ENCODE measurements around the gene GUCA2B. TPM values are rescaled to one million over a fixed set of nuclear protein-coding genes. Genes with fewer than 3 reads are reported as not detected.

GUCA2B gene
- total RNA-seq, 1 experiment from 2014 or later, result 0.75 TPM

GRCh38 chr1:42118125-42118524 is 35.1 kb upstream of the GUCA2B start:
- H3K27me3 ChIP-seq (replicated peaks; ENCODE audit: control insufficient read depth, insufficient read depth, low read length), result no peaks in the 10 kb centered on the region
- ChIA-PET CTCF (no interaction called here), POLR2A (no interaction called here)
- Mint-ChIP-seq H3K36me3 (ENCODE audit: insufficient read depth, unreplicated experiment) (no peaks in the 10 kb centered on the region), H3K4me1 (ENCODE audit: low read depth, unreplicated experiment) (no peaks in the 10 kb centered on the region), H3K4me3 (ENCODE audit: unreplicated experiment) (no peak overlapping the region), H3K27me3 (ENCODE audit: insufficient read depth, unreplicated experiment) (peaks cover 10% of the 10 kb centered on the region), H3K27ac (ENCODE audit: unreplicated experiment) (no peak overlapping the region), H3K9me3 (ENCODE audit: unreplicated experiment) (peaks cover 10% of the 10 kb centered on the region)
- TF ChIP-seq CTCF (IDR thresholded peaks at IDR 0.05; ENCODE audit: insufficient read depth in 1 of 2, low read depth in 1 of 2, low read length in 1 of 2, severe bottlenecking in 1 of 2, unreplicated experiment in 1 of 2), result no peak
- no peaks in the 10 kb centered on the region for H3K36me3 ChIP-seq (ENCODE audit: control insufficient read depth, insufficient read depth, low read length)
- no peaks in the 10 kb centered on the region for H3K4me1 ChIP-seq
- no peak overlapping the region for H3K4me3 ChIP-seq (ENCODE audit: low read depth, low read length)
- no TSS peak for BruUV-seq (replicated peaks)
- intact Hi-C loops (cut with micrococcal nuclease; ENCODE audit: unreplicated experiment), result no loop called here
- H3K9me3 ChIP-seq, result no peaks in the 10 kb centered on the region
- DNase-seq, result no peak

- no peaks in the 10 kb centered on the region for H3K4me1 Mint-ChIP-seq (ENCODE audit: low read depth, unreplicated experiment)
- no peaks in the 10 kb centered on the region for H3K36me3 Mint-ChIP-seq (ENCODE audit: insufficient read depth, unreplicated experiment)
- H3K27me3 ChIP-seq (replicated peaks; ENCODE audit: control insufficient read depth, insufficient read depth, low read length), result no peaks in the 10 kb centered on the region
- intact Hi-C loops (cut with micrococcal nuclease; ENCODE audit: unreplicated experiment), result no loop called here
- H3K27me3 Mint-ChIP-seq (ENCODE audit: insufficient read depth, unreplicated experiment), result peaks cover 4% of the 10 kb centered on the region
- TF ChIP-seq CTCF (IDR thresholded peaks at IDR 0.05; ENCODE audit: insufficient read depth in 1 of 2, low read depth in 1 of 2, low read length in 1 of 2, severe bottlenecking in 1 of 2, unreplicated experiment in 1 of 2), result no peak
- no peak overlapping the region for H3K27ac Mint-ChIP-seq (ENCODE audit: unreplicated experiment)
- POLR2A ChIA-PET, result no interaction called here
- no peaks in the 10 kb centered on the region for H3K9me3 ChIP-seq
- no peak overlapping the region for H3K4me3 ChIP-seq (ENCODE audit: low read depth, low read length)
- H3K9me3 Mint-ChIP-seq (ENCODE audit: unreplicated experiment), result peaks cover 10% of the 10 kb centered on the region
- H3K4me1 ChIP-seq, result no peaks in the 10 kb centered on the region
- no peak overlapping the region for H3K4me3 Mint-ChIP-seq (ENCODE audit: unreplicated experiment)
- DNase-seq, result no peak
- CTCF ChIA-PET, result no interaction called here
- BruUV-seq (replicated peaks), result no TSS peak
- H3K36me3 ChIP-seq (ENCODE audit: control insufficient read depth, insufficient read depth, low read length), result no peaks in the 10 kb centered on the region
Measured at GRCh38 chr1:42122408-42122807, 30.8 kb upstream of the GUCA2B start.

GRCh38 chr1:42125552-42125951 is 27.7 kb upstream of the GUCA2B start:
- Histone ChIP-seq H3K4me3 (ENCODE audit: low read depth, low read length) (no peak overlapping the region), H3K4me1 (no peaks in the 10 kb centered on the region), H3K27me3 (replicated peaks; ENCODE audit: control insufficient read depth, insufficient read depth, low read length) (no peaks in the 10 kb centered on the region), H3K9me3 (no peaks in the 10 kb centered on the region), H3K36me3 (ENCODE audit: control insufficient read depth, insufficient read depth, low read length) (no peaks in the 10 kb centered on the region)
- Mint-ChIP-seq H3K36me3 (ENCODE audit: insufficient read depth, unreplicated experiment) (no peaks in the 10 kb centered on the region), H3K4me3 (ENCODE audit: unreplicated experiment) (no peak overlapping the region), H3K4me1 (ENCODE audit: low read depth, unreplicated experiment) (no peaks in the 10 kb centered on the region), H3K27ac (ENCODE audit: unreplicated experiment) (no peak overlapping the region), H3K9me3 (ENCODE audit: unreplicated experiment) (peaks cover 10% of the 10 kb centered on the region), H3K27me3 (ENCODE audit: insufficient read depth, unreplicated experiment) (peaks cover 6% of the 10 kb centered on the region)
- ChIA-PET POLR2A (no interaction called here), CTCF (no interaction called here)
- BruUV-seq (replicated peaks), result no TSS peak
- TF ChIP-seq CTCF (IDR thresholded peaks at IDR 0.05; ENCODE audit: insufficient read depth in 1 of 2, low read depth in 1 of 2, low read length in 1 of 2, severe bottlenecking in 1 of 2, unreplicated experiment in 1 of 2), result no peak
- no peak for DNase-seq
- intact Hi-C loops (cut with micrococcal nuclease; ENCODE audit: unreplicated experiment), result no loop called here

All from Caco-2 (cell line).